SK-N-SH (cell line): ENCODE data around the gene UBE2L5.
"Not testable (repeated sequence)": the region's sequence is repeated elsewhere in the genome, so short reads cannot be mapped to it uniquely, and the experiment has no call there.

Experiments
- EZH2phosphoT487 ChIP-seq: fragments of 200-600 bp; sonication (generic); IDR thresholded peaks from 2 replicates; pipeline ENCODE4 v1.6.1; 2017; ENCODE audit warnings: low read depth, mixed run types, mild to moderate bottlenecking, antibody characterized with exemption, moderate library complexity, borderline replicate concordance
- FOXJ3 ChIP-seq: sonication (generic); formaldehyde crosslinking; IDR thresholded peaks from 2 replicates; pipeline ENCODE4 v1.5.1; 2020; ENCODE audit warnings: mild to moderate bottlenecking, missing genetic modification reagents
- NFIC ChIP-seq: IDR thresholded peaks from 2 replicates; pipeline ENCODE4 v1.4.0; 2012; ENCODE audit warnings: borderline replicate concordance
- YY1 ChIP-seq: IDR thresholded peaks from 2 replicates; pipeline ENCODE4 v1.4.0; 2012; ENCODE audit warnings: low read depth, mild to moderate bottlenecking
- TF ChIP-seq, protein P1 (sequence below): IDR thresholded peaks from 2 replicates; pipeline ENCODE4 v1.4.0; 2012; ENCODE audit warnings: low read depth
- TF ChIP-seq, protein P2 (sequence below): fragments of 200-600 bp; sonication (generic); IDR thresholded peaks from 2 replicates; pipeline ENCODE4 v1.6.1; 2017; ENCODE audit warnings: antibody characterized with exemption, mild to moderate bottlenecking, moderate library complexity
- TF ChIP-seq, protein P3 (sequence below): fragments of 150-350 bp; IDR thresholded peaks from 2 replicates; pipeline ENCODE4 v1.6.1; 2017; ENCODE audit warnings: antibody characterized with exemption, low read length, low read depth, borderline replicate concordance

DNA sequence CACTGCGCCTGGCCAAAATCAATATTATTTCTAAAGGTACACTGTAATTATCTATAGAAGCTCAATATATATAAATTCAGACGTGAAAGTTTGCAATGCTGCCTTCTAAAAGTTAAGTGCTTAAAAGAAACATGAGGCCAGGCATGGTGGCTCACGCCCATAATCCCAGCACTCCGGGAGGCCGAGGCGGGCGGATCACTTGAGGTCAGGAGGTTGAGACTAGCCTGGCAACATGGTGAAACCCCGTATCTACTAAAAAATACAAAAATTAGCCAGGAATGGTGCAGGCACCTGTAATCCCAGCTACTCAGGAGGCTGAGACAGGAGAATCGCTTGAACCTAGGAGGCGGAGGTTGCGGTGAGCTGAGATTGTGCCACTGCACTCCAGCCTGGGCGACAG is 29.2 kb downstream of the UBE2L5 start:
- TF ChIP-seq FOXJ3 (CRISPR knock-in tag); NFIC; EZH2phosphoT487; YY1: not testable (repeated sequence)
- TF ChIP-seq, protein P1, sequence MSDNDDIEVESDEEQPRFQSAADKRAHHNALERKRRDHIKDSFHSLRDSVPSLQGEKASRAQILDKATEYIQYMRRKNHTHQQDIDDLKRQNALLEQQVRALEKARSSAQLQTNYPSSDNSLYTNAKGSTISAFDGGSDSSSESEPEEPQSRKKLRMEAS = not testable (repeated sequence)
- TF ChIP-seq, protein P2, sequence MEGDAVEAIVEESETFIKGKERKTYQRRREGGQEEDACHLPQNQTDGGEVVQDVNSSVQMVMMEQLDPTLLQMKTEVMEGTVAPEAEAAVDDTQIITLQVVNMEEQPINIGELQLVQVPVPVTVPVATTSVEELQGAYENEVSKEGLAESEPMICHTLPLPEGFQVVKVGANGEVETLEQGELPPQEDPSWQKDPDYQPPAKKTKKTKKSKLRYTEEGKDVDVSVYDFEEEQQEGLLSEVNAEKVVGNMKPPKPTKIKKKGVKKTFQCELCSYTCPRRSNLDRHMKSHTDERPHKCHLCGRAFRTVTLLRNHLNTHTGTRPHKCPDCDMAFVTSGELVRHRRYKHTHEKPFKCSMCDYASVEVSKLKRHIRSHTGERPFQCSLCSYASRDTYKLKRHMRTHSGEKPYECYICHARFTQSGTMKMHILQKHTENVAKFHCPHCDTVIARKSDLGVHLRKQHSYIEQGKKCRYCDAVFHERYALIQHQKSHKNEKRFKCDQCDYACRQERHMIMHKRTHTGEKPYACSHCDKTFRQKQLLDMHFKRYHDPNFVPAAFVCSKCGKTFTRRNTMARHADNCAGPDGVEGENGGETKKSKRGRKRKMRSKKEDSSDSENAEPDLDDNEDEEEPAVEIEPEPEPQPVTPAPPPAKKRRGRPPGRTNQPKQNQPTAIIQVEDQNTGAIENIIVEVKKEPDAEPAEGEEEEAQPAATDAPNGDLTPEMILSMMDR = not testable (repeated sequence)
- TF ChIP-seq, protein P3, sequence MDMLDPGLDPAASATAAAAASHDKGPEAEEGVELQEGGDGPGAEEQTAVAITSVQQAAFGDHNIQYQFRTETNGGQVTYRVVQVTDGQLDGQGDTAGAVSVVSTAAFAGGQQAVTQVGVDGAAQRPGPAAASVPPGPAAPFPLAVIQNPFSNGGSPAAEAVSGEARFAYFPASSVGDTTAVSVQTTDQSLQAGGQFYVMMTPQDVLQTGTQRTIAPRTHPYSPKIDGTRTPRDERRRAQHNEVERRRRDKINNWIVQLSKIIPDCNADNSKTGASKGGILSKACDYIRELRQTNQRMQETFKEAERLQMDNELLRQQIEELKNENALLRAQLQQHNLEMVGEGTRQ = not testable (repeated sequence)
